ENCODE results near the gene DUSP1.
A peak's percentile ranks its signal among the peaks of the same experiment; 100 is the strongest.

Gene DUSP1

GRCh38 chr5:172782169-172783039 is 11.4 kb upstream of the DUSP1 start:
- no peak for DNase-seq

- DNase-seq: no peak
These were observed 8.8 kb upstream of the DUSP1 start for GRCh38 chr5:172779691-172780341.

GRCh38 chr5:172777881-172778814 is 7.2 kb upstream of the DUSP1 start:
- DNase-seq: no peak

- no peak for DNase-seq
These were observed 5.2 kb upstream of the DUSP1 start for GRCh38 chr5:172776235-172776594.

GRCh38 chr5:172775326-172776234 is 4.6 kb upstream of the DUSP1 start:
- no peak for DNase-seq

GRCh38 chr5:172774561-172775315 is 3.7 kb upstream of the DUSP1 start:
- DNase-seq: no peak

- DNase-seq: no peak
These were observed 2.8 kb upstream of the DUSP1 start for GRCh38 chr5:172773481-172774469.

GRCh38 chr5:172772112-172772906 is 1.3 kb upstream of the DUSP1 start:
- peak in 43 of 51 donors; percentile 31 to 84 (median 64) for DNase-seq

- peak in 13 of 51 donors; percentile 45 to 95 (median 71) for DNase-seq
These were observed 580 bp upstream of the DUSP1 start for GRCh38 chr5:172771439-172772111.

- peak in 5 of 51 donors; percentile 51 to 77 (median 66) for DNase-seq
These were observed 671 bp downstream of the DUSP1 start for GRCh38 chr5:172770374-172770674.

GRCh38 chr5:172769616-172770373 is 1.2 kb downstream of the DUSP1 start:
- DNase-seq: peak in 7 of 51 donors; percentile 42 to 63 (median 52)

GRCh38 chr5:172769342-172769615 is 1.7 kb downstream of the DUSP1 start:
- no peak for DNase-seq

GRCh38 chr5:172768573-172769341 is 2.2 kb downstream of the DUSP1 start:
- DNase-seq: peak in 6 of 51 donors; percentile 25 to 51 (median 30)

- DNase-seq: no peak
These were observed 2.9 kb downstream of the DUSP1 start for GRCh38 chr5:172768098-172768572.

GRCh38 chr5:172766287-172767108 is 4.5 kb downstream of the DUSP1 start:
- DNase-seq: peak in 37 of 51 donors; percentile 29 to 79 (median 55)
